Tibial nerve (tissue), 4 donors: ENCODE measurements around the gene CFAP221. TPM values are rescaled to one million over a fixed set of nuclear protein-coding genes. Genes with fewer than 3 reads are reported as not detected.

Experiments used
- DNase-seq, 2 donors: peaks; one replicate each; pipeline ENCODE4 v3.0.0-alpha.2; 2019; ENCODE audit warnings: low spot score in 2 of 2
- H3K27ac ChIP-seq, 4 donors: fragments of 200-600 bp; sonication (generic) in 3 of 4; one replicate each; pipeline ENCODE4 v1.5.1; 2017 to 2019; ENCODE audit warnings: mild to moderate bottlenecking in 1 of 4
- H3K27me3 ChIP-seq, 2 donors: fragments of 200-600 bp; sonication (generic) in 1 of 2; one replicate each; pipeline versions ENCODE4 v1.5.1 to v1.6.0; 2017 to 2019
- H3K36me3 ChIP-seq, 3 donors: fragments of 200-600 bp; sonication (generic); one replicate each; pipeline ENCODE4 v1.5.1; 2018 to 2019
- H3K4me1 ChIP-seq, 4 donors: fragments of 200-600 bp; sonication (generic) in 3 of 4; one replicate each; pipeline ENCODE4 v1.5.1; 2017 to 2019
- H3K4me3 ChIP-seq, 4 donors: fragments of 200-600 bp; sonication (generic) in 3 of 4; one replicate each; pipeline ENCODE4 v1.5.1; 2017 to 2019; ENCODE audit warnings: mild to moderate bottlenecking in 1 of 4, moderate library complexity in 1 of 4
- H3K9me3 ChIP-seq, 4 donors: fragments of 200-600 bp; sonication (generic) in 3 of 4; one replicate each; pipeline ENCODE4 v1.5.1; 2017 to 2019
- EP300 ChIP-seq, 2 donors: sonication (generic); formaldehyde crosslinking; IDR thresholded peaks; one replicate each; pipeline ENCODE4 v1.6.1; 2017; ENCODE audit warnings: antibody characterized with exemption in 2 of 2, mild to moderate bottlenecking in 1 of 2
- POLR2A ChIP-seq, 2 donors: fragments of 450-650 bp; IDR thresholded peaks; one replicate each; pipeline ENCODE4 v1.6.1; 2017; ENCODE audit warnings: antibody characterized with exemption in 2 of 2, mild to moderate bottlenecking in 2 of 2, moderate library complexity in 2 of 2
- WGBS, 2 donors: methylation state at CpG; one replicate each; pipeline ENCODE4 v1.1.5; 2018; 5-methylcytosine and 5-hydroxymethylcytosine counted together
- total RNA-seq, 4 donors: library from RNA; depleted of rRNA; stranded (reverse); fragments of >200 nt; gene quantifications; one replicate each; pipeline ENCODE4 v1.1.0, GENCODE V29; 2016
- TF ChIP-seq, protein P1 (sequence below), 5 experiments: fragments of 200-600 bp in 3 of 5; fragments of 450-650 bp in 2 of 5; sonication (generic) in 3 of 5; IDR thresholded peaks; one replicate each; pipeline ENCODE4 v1.5.1; 2016 to 2019; ENCODE audit warnings: antibody characterized with exemption in 5 of 5, mild to moderate bottlenecking in 3 of 5, moderate library complexity in 2 of 5

Gene CFAP221
- total RNA-seq, 4 donors from 2014 or later: 0.30 to 1.7 (median 0.42) TPM; not detected in 1

- H3K27me3 ChIP-seq: no peaks in the 10 kb centered on the region
- 74 to 77% methylated on average over 5 of the region's 5 CpGs for WGBS, 2 donors
- no peak for TF ChIP-seq POLR2A (IDR thresholded peaks at IDR 0.05)
- TF ChIP-seq EP300 (IDR thresholded peaks at IDR 0.05): no peak
- TF ChIP-seq, protein P1, sequence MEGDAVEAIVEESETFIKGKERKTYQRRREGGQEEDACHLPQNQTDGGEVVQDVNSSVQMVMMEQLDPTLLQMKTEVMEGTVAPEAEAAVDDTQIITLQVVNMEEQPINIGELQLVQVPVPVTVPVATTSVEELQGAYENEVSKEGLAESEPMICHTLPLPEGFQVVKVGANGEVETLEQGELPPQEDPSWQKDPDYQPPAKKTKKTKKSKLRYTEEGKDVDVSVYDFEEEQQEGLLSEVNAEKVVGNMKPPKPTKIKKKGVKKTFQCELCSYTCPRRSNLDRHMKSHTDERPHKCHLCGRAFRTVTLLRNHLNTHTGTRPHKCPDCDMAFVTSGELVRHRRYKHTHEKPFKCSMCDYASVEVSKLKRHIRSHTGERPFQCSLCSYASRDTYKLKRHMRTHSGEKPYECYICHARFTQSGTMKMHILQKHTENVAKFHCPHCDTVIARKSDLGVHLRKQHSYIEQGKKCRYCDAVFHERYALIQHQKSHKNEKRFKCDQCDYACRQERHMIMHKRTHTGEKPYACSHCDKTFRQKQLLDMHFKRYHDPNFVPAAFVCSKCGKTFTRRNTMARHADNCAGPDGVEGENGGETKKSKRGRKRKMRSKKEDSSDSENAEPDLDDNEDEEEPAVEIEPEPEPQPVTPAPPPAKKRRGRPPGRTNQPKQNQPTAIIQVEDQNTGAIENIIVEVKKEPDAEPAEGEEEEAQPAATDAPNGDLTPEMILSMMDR (IDR thresholded peaks at IDR 0.05): no peak
- H3K9me3 ChIP-seq: peaks cover 0 to 12% (median 0%) of the 10 kb centered on the region in 4 donors
- no peak overlapping the region for H3K27ac ChIP-seq
- H3K4me1 ChIP-seq: no peaks in the 10 kb centered on the region
- H3K4me3 ChIP-seq: no peak overlapping the region
- no peak for DNase-seq
- peaks cover 0 to 12% (median 0%) of the 10 kb centered on the region in 3 donors for H3K36me3 ChIP-seq
These were observed 159.3 kb downstream of the CFAP221 start for GRCh38 chr2:119703526-119703925.

GRCh38 chr2:119704670-119705120 is 160.4 kb downstream of the CFAP221 start:
- H3K27me3 ChIP-seq: no peaks in the 10 kb centered on the region
- no peak for TF ChIP-seq EP300 (IDR thresholded peaks at IDR 0.05)
- TF ChIP-seq, protein P1 (IDR thresholded peaks at IDR 0.05): no peak
- TF ChIP-seq POLR2A (IDR thresholded peaks at IDR 0.05): no peak
- DNase-seq: no peak
- no peak overlapping the region for H3K4me3 ChIP-seq
- no peaks in the 10 kb centered on the region for H3K4me1 ChIP-seq
- H3K36me3 ChIP-seq: peaks cover 0 to 12% (median 0%) of the 10 kb centered on the region in 3 donors
- H3K27ac ChIP-seq: no peak overlapping the region
- H3K9me3 ChIP-seq: peaks cover 0 to 12% (median 0%) of the 10 kb centered on the region in 4 donors
- 31 to 46% methylated on average over 2 of the region's 2 CpGs for WGBS, 2 donors

- no peak overlapping the region for H3K4me3 ChIP-seq
- H3K27ac ChIP-seq: no peak overlapping the region
- H3K9me3 ChIP-seq: peaks cover 0 to 12% (median 0%) of the 10 kb centered on the region in 4 donors
- peaks cover 0 to 12% (median 0%) of the 10 kb centered on the region in 3 donors for H3K36me3 ChIP-seq
- no peaks in the 10 kb centered on the region for H3K4me1 ChIP-seq
- no peak for DNase-seq
- no peaks in the 10 kb centered on the region for H3K27me3 ChIP-seq
- WGBS, 2 donors: 75 to 81% methylated on average over 8 of the region's 8 CpGs
- no peak for TF ChIP-seq POLR2A (IDR thresholded peaks at IDR 0.05)
- TF ChIP-seq, protein P1 (IDR thresholded peaks at IDR 0.05): no peak
- TF ChIP-seq EP300 (IDR thresholded peaks at IDR 0.05): no peak
These were observed 162.0 kb downstream of the CFAP221 start for GRCh38 chr2:119706221-119706620.

Other genes starting within 250 kb of the CFAP221 start
- 10 to 100 TPM in 2 of 4 donors, 1 to 10 TPM in 2; 1.4 to 14.2 (median 9.4) TPM for gene C2orf76, start 177.6 kb upstream of the CFAP221 start, total RNA-seq
- 100 to 1,000 TPM in 2 of 4 donors, 10 to 100 TPM in 2; 73.7 to 135 (median 105) TPM for gene DBI, start 177.5 kb upstream of the CFAP221 start, total RNA-seq
- gene TMEM37, start 112.6 kb upstream of the CFAP221 start, total RNA-seq: 10 to 100 TPM in 2 of 4 donors, 1 to 10 TPM in 2; 3.7 to 15.3 (median 8.8) TPM
- not detected for gene SCTR, start 20.0 kb upstream of the CFAP221 start, total RNA-seq
- gene TMEM177, start 134.8 kb downstream of the CFAP221 start, total RNA-seq: 10 to 100 TPM in 1 of 4 donors, 1 to 10 TPM in 3; 3.9 to 15.3 (median 4.5) TPM
- 10 to 100 TPM; 15.0 to 45.2 (median 21.1) TPM for gene PTPN4, start 215.5 kb downstream of the CFAP221 start, total RNA-seq